ENCODE measurements around the gene SCN1A.
"Not testable (repeated sequence)": the region's sequence is repeated elsewhere in the genome, so short reads cannot be mapped to it uniquely, and the experiment has no call there.

DNA sequence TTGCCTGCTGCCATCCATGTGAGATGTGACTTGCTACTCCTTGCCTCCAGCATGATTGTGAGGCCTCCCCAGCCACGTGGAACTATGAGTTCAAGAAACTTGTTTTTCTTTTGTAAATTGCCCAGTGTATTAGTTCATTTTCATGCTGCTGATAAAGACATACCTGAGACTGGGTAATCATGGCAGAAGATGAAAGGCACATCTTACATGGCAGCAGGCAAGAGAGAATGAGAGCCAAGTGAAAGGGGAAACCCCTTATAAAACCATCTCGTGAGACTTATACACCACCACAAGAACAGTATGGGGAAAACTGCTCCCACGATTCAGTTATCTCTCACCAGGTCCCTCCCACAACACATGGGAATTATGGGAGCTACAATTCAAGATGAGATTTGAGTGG lies 11.7 kb upstream of the SCN1A start:
- TF ChIP-seq, protein P1, sequence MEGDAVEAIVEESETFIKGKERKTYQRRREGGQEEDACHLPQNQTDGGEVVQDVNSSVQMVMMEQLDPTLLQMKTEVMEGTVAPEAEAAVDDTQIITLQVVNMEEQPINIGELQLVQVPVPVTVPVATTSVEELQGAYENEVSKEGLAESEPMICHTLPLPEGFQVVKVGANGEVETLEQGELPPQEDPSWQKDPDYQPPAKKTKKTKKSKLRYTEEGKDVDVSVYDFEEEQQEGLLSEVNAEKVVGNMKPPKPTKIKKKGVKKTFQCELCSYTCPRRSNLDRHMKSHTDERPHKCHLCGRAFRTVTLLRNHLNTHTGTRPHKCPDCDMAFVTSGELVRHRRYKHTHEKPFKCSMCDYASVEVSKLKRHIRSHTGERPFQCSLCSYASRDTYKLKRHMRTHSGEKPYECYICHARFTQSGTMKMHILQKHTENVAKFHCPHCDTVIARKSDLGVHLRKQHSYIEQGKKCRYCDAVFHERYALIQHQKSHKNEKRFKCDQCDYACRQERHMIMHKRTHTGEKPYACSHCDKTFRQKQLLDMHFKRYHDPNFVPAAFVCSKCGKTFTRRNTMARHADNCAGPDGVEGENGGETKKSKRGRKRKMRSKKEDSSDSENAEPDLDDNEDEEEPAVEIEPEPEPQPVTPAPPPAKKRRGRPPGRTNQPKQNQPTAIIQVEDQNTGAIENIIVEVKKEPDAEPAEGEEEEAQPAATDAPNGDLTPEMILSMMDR (IDR thresholded peaks at IDR 0.05) = not testable (repeated sequence)
- TF ChIP-seq POLR2A (IDR thresholded peaks at IDR 0.05) = not testable (repeated sequence)

Data from vagina (tissue), 2 donors.